Measurements from ENCODE around the gene SPPL2C. TPM values are rescaled to one million over a fixed set of nuclear protein-coding genes. Genes with fewer than 3 reads are reported as not detected.

SPPL2C gene
- total and polyA plus RNA-seq, 2 of the 13 experiments (the other 11 are each of a cell fraction or from before 2014, with no cell fraction given), result not detected

- TF ChIP-seq ZBTB14 (CRISPR knock-in tag; IDR thresholded peaks at IDR 0.05) (peak; percentile 96), GLI4 (CRISPR knock-in tag; IDR thresholded peaks at IDR 0.05; ENCODE audit: borderline replicate concordance) (no peak), SP140L (CRISPR knock-in tag; IDR thresholded peaks at IDR 0.05; ENCODE audit: borderline replicate concordance) (no peak), ZNF572 (CRISPR knock-in tag; IDR thresholded peaks at IDR 0.05) (no peak), BHLHE40 (IDR thresholded peaks at IDR 0.05; ENCODE audit: low read length) (peak; percentile 42), MBNL3 (CRISPR knock-in tag; conservative IDR thresholded peaks at IDR 0.05) (no peak), NFKBIZ (CRISPR knock-in tag; IDR thresholded peaks at IDR 0.05) (no peak), ZSCAN31 (CRISPR knock-in tag; IDR thresholded peaks at IDR 0.05; ENCODE audit: low read depth) (no peak), RFX1 (IDR thresholded peaks at IDR 0.05) (no peak), RXRA (CRISPR knock-in tag; IDR thresholded peaks at IDR 0.05) (no peak; the same call in 1 of the 2 replicates), PLRG1 (conservative IDR thresholded peaks at IDR 0.05) (no peak), ARID2 (CRISPR knock-in tag; IDR thresholded peaks at IDR 0.05; ENCODE audit: borderline replicate concordance) (no peak), POLR2AphosphoS2 (IDR thresholded peaks at IDR 0.05; ENCODE audit: low read depth, low read length) (no peak), ZNF510 (CRISPR knock-in tag; IDR thresholded peaks at IDR 0.05; ENCODE audit: low read depth) (no peak), SMAD9 (CRISPR knock-in tag; IDR thresholded peaks at IDR 0.05) (no peak), MTA1 (CRISPR knock-in tag; IDR thresholded peaks at IDR 0.05; ENCODE audit: borderline replicate concordance) (no peak), ZNF672 (CRISPR knock-in tag; IDR thresholded peaks at IDR 0.05) (no peak), ZNF503 (CRISPR knock-in tag; IDR thresholded peaks at IDR 0.05) (no peak)
- TF ChIP-seq, protein P1, sequence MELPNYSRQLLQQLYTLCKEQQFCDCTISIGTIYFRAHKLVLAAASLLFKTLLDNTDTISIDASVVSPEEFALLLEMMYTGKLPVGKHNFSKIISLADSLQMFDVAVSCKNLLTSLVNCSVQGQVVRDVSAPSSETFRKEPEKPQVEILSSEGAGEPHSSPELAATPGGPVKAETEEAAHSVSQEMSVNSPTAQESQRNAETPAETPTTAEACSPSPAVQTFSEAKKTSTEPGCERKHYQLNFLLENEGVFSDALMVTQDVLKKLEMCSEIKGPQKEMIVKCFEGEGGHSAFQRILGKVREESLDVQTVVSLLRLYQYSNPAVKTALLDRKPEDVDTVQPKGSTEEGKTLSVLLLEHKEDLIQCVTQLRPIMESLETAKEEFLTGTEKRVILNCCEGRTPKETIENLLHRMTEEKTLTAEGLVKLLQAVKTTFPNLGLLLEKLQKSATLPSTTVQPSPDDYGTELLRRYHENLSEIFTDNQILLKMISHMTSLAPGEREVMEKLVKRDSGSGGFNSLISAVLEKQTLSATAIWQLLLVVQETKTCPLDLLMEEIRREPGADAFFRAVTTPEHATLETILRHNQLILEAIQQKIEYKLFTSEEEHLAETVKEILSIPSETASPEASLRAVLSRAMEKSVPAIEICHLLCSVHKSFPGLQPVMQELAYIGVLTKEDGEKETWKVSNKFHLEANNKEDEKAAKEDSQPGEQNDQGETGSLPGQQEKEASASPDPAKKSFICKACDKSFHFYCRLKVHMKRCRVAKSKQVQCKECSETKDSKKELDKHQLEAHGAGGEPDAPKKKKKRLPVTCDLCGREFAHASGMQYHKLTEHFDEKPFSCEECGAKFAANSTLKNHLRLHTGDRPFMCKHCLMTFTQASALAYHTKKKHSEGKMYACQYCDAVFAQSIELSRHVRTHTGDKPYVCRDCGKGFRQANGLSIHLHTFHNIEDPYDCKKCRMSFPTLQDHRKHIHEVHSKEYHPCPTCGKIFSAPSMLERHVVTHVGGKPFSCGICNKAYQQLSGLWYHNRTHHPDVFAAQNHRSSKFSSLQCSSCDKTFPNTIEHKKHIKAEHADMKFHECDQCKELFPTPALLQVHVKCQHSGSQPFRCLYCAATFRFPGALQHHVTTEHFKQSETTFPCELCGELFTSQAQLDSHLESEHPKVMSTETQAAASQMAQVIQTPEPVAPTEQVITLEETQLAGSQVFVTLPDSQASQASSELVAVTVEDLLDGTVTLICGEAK (IDR thresholded peaks at IDR 0.05), result no peak
- TF ChIP-seq, protein P1 (CRISPR knock-in tag; IDR thresholded peaks at IDR 0.05), result 0 out of 2 replicates have a peak, but pooled peaks have one; percentile 23
Observed at GRCh38 chr17:45894022-45894784, 49.5 kb downstream of the SPPL2C start, which contains the start of gene MAPT (continued).

All from HepG2 (cell line).